B cell (primary cell): ENCODE data around the gene ARL16. TPM values are rescaled to one million over a fixed set of nuclear protein-coding genes. Genes with fewer than 3 reads are reported as not detected.
"Not testable (repeated sequence)": the region's sequence is repeated elsewhere in the genome, so short reads cannot be mapped to it uniquely, and the experiment has no call there.

ENCODE experiments used
- ATAC-seq: fragments of 200-7000 bp; cut with Tn5 transposase; one replicate; pipeline ENCODE4 v1.10.0; 2021; ENCODE audit warnings: low read depth, mild to moderate bottlenecking, moderate number of reproducible peaks, moderate library complexity
- CTCF ChIA-PET: fragments of 350-600 bp; sonication (Branson Sonifier 250); formaldehyde crosslinking; loops from one replicate; lab custom pipeline; 2021; ENCODE audit warnings: antibody characterized with exemption, inconsistent platforms; lab: Charles Lee
- POLR2A ChIA-PET: fragments of 350-600 bp; sonication (Branson Sonifier 250); formaldehyde crosslinking; loops from one replicate; lab custom pipeline; 2021; ENCODE audit warnings: antibody characterized with exemption; lab: Charles Lee
- DNase-seq: peaks from one replicate; pipeline ENCODE4 v3.0.0; 2013
- H2AFZ ChIP-seq: 2 replicates; pipeline ENCODE4 v1.6.1; 2012; ENCODE audit warnings: mild to moderate bottlenecking, low read depth, low read length; ENCODE audit not compliant: insufficient read depth, poor library complexity, severe bottlenecking
- H3K27ac ChIP-seq, 2 donors: 1 replicate in 1 of 2; 2 replicates in 1 of 2; pipeline ENCODE4 v1.5.1; 2012 to 2013; ENCODE audit warnings: low read length in 2 of 2, mild to moderate bottlenecking in 2 of 2, moderate library complexity in 1 of 2
- H3K27me3 ChIP-seq, 4 experiments: fragments of 200-600 bp in 1 of 4; sonication (generic) in 1 of 4; replicated peaks in 1 of 4; 1 replicate in 2 of 4; 2 replicates in 2 of 4; pipeline versions ENCODE4 v1.6.1 to v1.7.0; 2013 to 2016; ENCODE audit warnings: low read length in 3 of 4, mild to moderate bottlenecking in 2 of 4, mixed read lengths in 1 of 4, moderate library complexity in 1 of 4; ENCODE audit not compliant: insufficient read depth in 4 of 4, control insufficient read depth in 3 of 4; ENCODE audit errors: control extremely low read depth in 1 of 4
- H3K36me3 ChIP-seq, 2 experiments: replicated peaks in 1 of 2; 1 replicate in 1 of 2; 2 replicates in 1 of 2; pipeline versions ENCODE4 v1.6.1 to v1.7.1; 2013; ENCODE audit warnings: low read length in 1 of 2; ENCODE audit not compliant: insufficient read depth in 2 of 2, control insufficient read depth in 1 of 2; ENCODE audit errors: control extremely low read depth in 1 of 2, extremely low read depth in 1 of 2
- H3K4me1 ChIP-seq, 2 donors: fragments of 200-600 bp in 1 of 2; sonication (generic) in 1 of 2; 1 replicate in 1 of 2; 2 replicates in 1 of 2; pipeline versions ENCODE4 v1.5.1 to v1.6.1; 2013 to 2017; ENCODE audit warnings: low read length in 2 of 2; ENCODE audit not compliant: control insufficient read depth in 2 of 2, insufficient read depth in 2 of 2
- H3K4me2 ChIP-seq: replicated peaks from 2 replicates; pipeline ENCODE3; 2012; ENCODE audit warnings: mild to moderate bottlenecking, low read depth, low read length; ENCODE audit not compliant: poor library complexity, severe bottlenecking
- H3K4me3 ChIP-seq, 5 experiments: fragments of 200-600 bp in 1 of 5; sonication (generic) in 1 of 5; 1 replicate in 3 of 5; 2 replicates in 2 of 5; pipeline versions ENCODE4 v1.5.1 to v1.7.0; 2011 to 2016; ENCODE audit warnings: low read length in 4 of 5, mild to moderate bottlenecking in 4 of 5, low read depth in 2 of 5, control low read depth in 1 of 5, moderate library complexity in 1 of 5; ENCODE audit not compliant: insufficient read depth in 1 of 5; ENCODE audit errors: control extremely low read depth in 1 of 5, extremely low read depth in 1 of 5
- H3K79me2 ChIP-seq: fragments of 200-600 bp; sonication (generic); one replicate; pipeline ENCODE4 v1.6.0; 2016; ENCODE audit warnings: low read length; ENCODE audit not compliant: control insufficient read depth, insufficient read depth
- H3K9ac ChIP-seq: fragments of 200-600 bp; sonication (generic); 2 replicates; pipeline ENCODE4 v1.6.1; 2017; ENCODE audit warnings: mild to moderate bottlenecking, low read length, moderate library complexity
- H3K9me3 ChIP-seq, 3 donors: one replicate each; pipeline versions ENCODE4 v1.6.1 to v1.7.1; 2013; ENCODE audit warnings: low read length in 2 of 3; ENCODE audit not compliant: control insufficient read depth in 2 of 3, insufficient read depth in 1 of 3; ENCODE audit errors: control extremely low read depth in 1 of 3
- H4K20me1 ChIP-seq: 2 replicates; pipeline ENCODE4 v1.6.0; 2012; ENCODE audit warnings: mild to moderate bottlenecking, low read length; ENCODE audit not compliant: insufficient read depth, control insufficient read depth, poor library complexity, severe bottlenecking
- H3K27ac Mint-ChIP-seq: one replicate; pipeline ENCODE4 v1.8.0; 2021; ENCODE audit warnings: mixed read lengths
- H3K27me3 Mint-ChIP-seq: one replicate; pipeline ENCODE4 v1.8.0; 2021; ENCODE audit warnings: mixed read lengths
- H3K4me1 Mint-ChIP-seq: one replicate; pipeline ENCODE4 v1.8.0; 2021; ENCODE audit warnings: mixed read lengths
- H3K4me3 Mint-ChIP-seq: one replicate; pipeline ENCODE4 v1.8.0; 2021; ENCODE audit warnings: mixed read lengths
- H3K9me3 Mint-ChIP-seq: one replicate; pipeline ENCODE4 v1.8.0; 2022; ENCODE audit warnings: mixed read lengths; ENCODE audit not compliant: insufficient read depth
- CTCF ChIP-seq: fragments of 200-600 bp; IDR thresholded peaks from one replicate; pipeline ENCODE4 v1.8.0; 2022; ENCODE audit warnings: antibody characterized with exemption, mild to moderate bottlenecking
- EZH2 ChIP-seq: IDR thresholded peaks from 2 replicates; pipeline ENCODE4 v1.6.1; 2012; ENCODE audit warnings: borderline replicate concordance, low read depth, mild to moderate bottlenecking, moderate library complexity, low read length; ENCODE audit not compliant: insufficient read depth, poor library complexity, severe bottlenecking
- WGBS: methylation state at CpG from one replicate; pipeline ENCODE4 v1.1.5; 2013; ENCODE audit warnings: missing lambda C conversion rate; ENCODE audit not compliant: insufficient coverage; 5-methylcytosine and 5-hydroxymethylcytosine counted together
- intact Hi-C: fragments of 100-400 bp; cut with micrococcal nuclease; formaldehyde crosslinking; loops from one replicate; pipeline ENCODE4 v1.10.0; 2022
- polyA plus RNA-seq: library from polyadenylated mRNA; depleted of rRNA; stranded (reverse); fragments of >200 nt; gene quantifications from 2 replicates; pipeline ENCODE4 v1.2.3, GENCODE V29; 2012
- total RNA-seq, 2 donors: library from RNA; stranded (reverse); fragments of 120-200 nt in 1 of 2; gene quantifications; 1 replicate in 1 of 2; 2 replicates in 1 of 2; pipeline versions ENCODE4 v1.2.3 to v1.2.4, GENCODE V29; 2013 to 2022

The ARL16 gene
- total and polyA plus RNA-seq, 2 donors (not counting 1 experiment from before 2014, with no cell fraction given), result 32.5 to 101 TPM

- H3K27me3 ChIP-seq, H3K79me2 ChIP-seq, H3K27ac Mint-ChIP-seq, H3K4me1 Mint-ChIP-seq, intact Hi-C loops, H3K4me3 Mint-ChIP-seq, H3K9me3 ChIP-seq, H3K4me1 ChIP-seq, ATAC-seq, H3K4me2 ChIP-seq, H3K27me3 Mint-ChIP-seq, H3K27ac ChIP-seq, H4K20me1 ChIP-seq, H3K9me3 Mint-ChIP-seq, H3K4me3 ChIP-seq, H3K9ac ChIP-seq, H2AFZ ChIP-seq: not testable (repeated sequence)
- ChIA-PET CTCF (interaction anchor here (0.7 to 1.2 kb wide), 3 partner anchors 27 to 133 kb away, joined by 3 read pairs; no protein-coding TSS in a partner anchor), POLR2A (interaction anchor here (0.6 kb wide), 1 partner anchor 53 kb away, joined by 5 read pairs; no protein-coding TSS in a partner anchor)
- TF ChIP-seq CTCF, result peak; percentile 72
- DNase-seq, result peak; percentile 48
- peaks cover 0 to 36% of the 10 kb centered on the region in 2 experiments for H3K36me3 ChIP-seq
- WGBS, result 48% methylated on average over 8 of the region's 18 CpGs
These were observed 7.9 kb downstream of the ARL16 start for GRCh38 chr17:81675515-81676221.

GRCh38 chr17:81673561-81674258 is 9.9 kb downstream of the ARL16 start:
- Histone ChIP-seq H3K79me2 (peaks cover 15% of the 10 kb centered on the region), H3K36me3 (peaks cover 0 to 46% of the 10 kb centered on the region in 2 experiments), H3K4me2 (no peak overlapping the region), H2AFZ (no peak overlapping the region), H3K4me3 (no peak overlapping the region), H3K27ac (no peak overlapping the region), H4K20me1 (peaks cover 13% of the 10 kb centered on the region), H3K9ac (no peak overlapping the region), H3K27me3 (no peaks in the 10 kb centered on the region), H3K4me1 (no peaks in the 10 kb centered on the region), H3K9me3 (no peaks in the 10 kb centered on the region)
- ATAC-seq, result no peak
- no peak overlapping the region for H3K4me3 Mint-ChIP-seq
- ChIA-PET POLR2A (no interaction called here), CTCF (no interaction called here)
- 85% methylated on average over 17 of the region's 18 CpGs for WGBS
- H3K27ac Mint-ChIP-seq, result no peak overlapping the region
- no peaks in the 10 kb centered on the region for H3K27me3 Mint-ChIP-seq
- H3K9me3 Mint-ChIP-seq, result no peaks in the 10 kb centered on the region
- TF ChIP-seq CTCF (no peak), EZH2 (no peak)
- H3K4me1 Mint-ChIP-seq, result peaks cover 5% of the 10 kb centered on the region
- DNase-seq, result no peak
- intact Hi-C loops, result no loop called here
